Panc1 (cell line): ENCODE data around the gene RHOH. TPM values are rescaled to one million over a fixed set of nuclear protein-coding genes. Genes with fewer than 3 reads are reported as not detected.

Source experiments
- ATAC-seq: fragments of 200-7000 bp; cut with Tn5 transposase; 2 replicates; pipeline ENCODE4 v1.9.1; 2020; ENCODE audit warnings: mild to moderate bottlenecking, moderate library complexity
- BruUV-seq: library from RNA; stranded (reverse); fragments of 400-500 nt; replicated peaks from 2 replicates; lab custom pipeline; 2021; lab: Mats Ljungman, UMichigan
- CTCF ChIA-PET: fragments of 300-600 bp; sonication (Branson Sonifier 250); formaldehyde crosslinking; loops from one replicate; lab custom pipeline; 2022; ENCODE audit warnings: antibody characterized with exemption; lab: Charles Lee
- POLR2A ChIA-PET: fragments of 300-600 bp; sonication (Branson Sonifier 250); formaldehyde crosslinking; loops from one replicate; lab custom pipeline; 2022; ENCODE audit warnings: antibody characterized with exemption; lab: Charles Lee
- DNase-seq: peaks from one replicate; pipeline ENCODE4 v3.0.0-alpha.2; 2010; ENCODE audit warnings: low read depth, low spot score
- H3K27ac ChIP-seq: 2 replicates; pipeline ENCODE4 v1.5.1; 2011; ENCODE audit warnings: mild to moderate bottlenecking, low read length, inconsistent platforms
- H3K27me3 ChIP-seq: fragments of 200-500 bp; sonication (Bioruptor generic); 2 replicates; pipeline ENCODE4 v1.6.0; 2014; ENCODE audit warnings: low read length, inconsistent platforms; ENCODE audit not compliant: control insufficient read depth, insufficient read depth
- H3K36me3 ChIP-seq: fragments of 200-500 bp; sonication (Bioruptor generic); 2 replicates; pipeline ENCODE4 v1.5.1; 2014; ENCODE audit warnings: inconsistent platforms, mild to moderate bottlenecking, low read length, moderate library complexity; ENCODE audit not compliant: control insufficient read depth, insufficient read depth
- H3K4me1 ChIP-seq: 2 replicates; pipeline ENCODE4 v1.5.1; 2011; ENCODE audit warnings: inconsistent platforms, mild to moderate bottlenecking, low read length, moderate library complexity; ENCODE audit not compliant: control insufficient read depth, insufficient read depth
- H3K4me3 ChIP-seq, 2 experiments: 2 replicates each; pipeline ENCODE4 v1.5.1; 2011 to 2012; ENCODE audit warnings: low read depth in 2 of 2, low read length in 2 of 2, mild to moderate bottlenecking in 2 of 2, inconsistent platforms in 1 of 2, moderate library complexity in 1 of 2
- H3K9me3 ChIP-seq: fragments of 200-500 bp; sonication (Bioruptor generic); 2 replicates; pipeline ENCODE4 v1.5.1; 2014; ENCODE audit warnings: low read depth, mild to moderate bottlenecking, inconsistent platforms, low read length, moderate library complexity; ENCODE audit not compliant: control insufficient read depth, insufficient read depth
- POLR2AphosphoS5 ChIP-seq: IDR thresholded peaks from 2 replicates; pipeline ENCODE4 v1.6.1; 2012; ENCODE audit warnings: mild to moderate bottlenecking, low read depth, low read length, moderate library complexity
- SIN3A ChIP-seq: IDR thresholded peaks from 2 replicates; pipeline ENCODE4 v1.6.1; 2012; ENCODE audit warnings: low read depth, mild to moderate bottlenecking, low read length, moderate library complexity, borderline replicate concordance; ENCODE audit not compliant: insufficient read depth
- TCF7L2 ChIP-seq: IDR thresholded peaks from 2 replicates; pipeline ENCODE4 v1.6.1; 2011; ENCODE audit warnings: mild to moderate bottlenecking, low read depth, low read length, inconsistent platforms
- in situ Hi-C: cut with HindIII; loops from 2 replicates; pipeline ENCODE4 v1.10.0; 2016; ENCODE audit warnings: low sequenced_read_pairs, low pct_unique_long_range_greater_than_20kb
- intact Hi-C: fragments of 100-400 bp; cut with micrococcal nuclease; formaldehyde crosslinking; loops from one replicate; pipeline ENCODE4 v1.10.0; 2022; ENCODE audit not compliant: unreplicated experiment
- total RNA-seq: library from RNA; stranded (reverse); gene quantifications from one replicate; pipeline ENCODE4 v1.2.1, GENCODE V29; 2021; ENCODE audit not compliant: unreplicated experiment
- TF ChIP-seq, protein P1 (sequence below), 2 experiments: IDR thresholded peaks; 2 replicates each; pipeline ENCODE4 v1.6.1; 2011 to 2012; ENCODE audit warnings: low read depth in 2 of 2, control low read depth in 1 of 2, low read length in 1 of 2, mild to moderate bottlenecking in 1 of 2, moderate library complexity in 1 of 2; ENCODE audit not compliant: insufficient read depth in 1 of 2
- TF ChIP-seq, protein P2 (sequence below): fragments of 450-650 bp; IDR thresholded peaks from 2 replicates; pipeline ENCODE4 v1.5.1; 2017; ENCODE audit warnings: mild to moderate bottlenecking

The RHOH gene
- total RNA-seq, 1 experiment from 2014 or later = 1.2 TPM

DNA sequence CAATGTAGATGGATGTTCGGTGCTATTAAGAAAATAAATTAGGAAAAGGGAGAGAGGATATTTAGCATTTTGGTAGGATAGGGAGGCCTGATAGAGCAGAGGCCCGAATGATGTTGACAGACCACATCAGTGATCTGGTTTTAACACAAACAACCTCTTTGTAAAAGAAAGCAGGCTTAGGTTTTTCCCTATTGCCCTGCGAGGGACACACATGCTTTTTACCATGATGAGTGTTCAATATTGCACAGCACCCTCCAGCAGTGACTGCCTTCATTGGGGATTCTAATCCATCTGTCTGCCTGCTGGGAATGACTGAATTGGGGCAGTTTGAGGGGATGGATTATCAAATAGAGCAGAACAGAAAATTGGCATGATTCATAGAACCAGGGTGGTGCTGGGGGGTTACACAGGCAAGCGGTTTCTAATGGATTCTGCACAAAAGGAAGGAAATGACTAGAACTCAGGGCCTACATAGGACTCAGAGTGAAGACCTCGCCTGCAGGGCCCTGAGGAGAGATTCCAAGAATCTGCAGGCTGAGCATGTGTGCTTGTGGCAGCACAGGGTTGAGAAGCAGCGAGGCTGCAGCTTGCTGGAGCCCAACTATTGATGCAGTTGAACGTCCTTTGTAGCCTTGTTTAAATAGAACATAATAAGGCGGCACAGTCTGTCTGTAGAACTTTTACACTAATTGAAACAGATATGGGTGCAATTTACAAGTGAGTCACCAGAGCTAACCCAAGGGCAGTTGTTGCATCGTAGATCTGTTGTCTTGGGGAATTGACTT is 58.0 kb downstream of the RHOH start:
- H3K4me1 ChIP-seq = peaks cover 32% of the 10 kb centered on the region
- intact Hi-C loops = loop anchor here (10.0 kb wide), 1 partner anchor 80 kb away; no protein-coding TSS in a partner anchor

DNA sequence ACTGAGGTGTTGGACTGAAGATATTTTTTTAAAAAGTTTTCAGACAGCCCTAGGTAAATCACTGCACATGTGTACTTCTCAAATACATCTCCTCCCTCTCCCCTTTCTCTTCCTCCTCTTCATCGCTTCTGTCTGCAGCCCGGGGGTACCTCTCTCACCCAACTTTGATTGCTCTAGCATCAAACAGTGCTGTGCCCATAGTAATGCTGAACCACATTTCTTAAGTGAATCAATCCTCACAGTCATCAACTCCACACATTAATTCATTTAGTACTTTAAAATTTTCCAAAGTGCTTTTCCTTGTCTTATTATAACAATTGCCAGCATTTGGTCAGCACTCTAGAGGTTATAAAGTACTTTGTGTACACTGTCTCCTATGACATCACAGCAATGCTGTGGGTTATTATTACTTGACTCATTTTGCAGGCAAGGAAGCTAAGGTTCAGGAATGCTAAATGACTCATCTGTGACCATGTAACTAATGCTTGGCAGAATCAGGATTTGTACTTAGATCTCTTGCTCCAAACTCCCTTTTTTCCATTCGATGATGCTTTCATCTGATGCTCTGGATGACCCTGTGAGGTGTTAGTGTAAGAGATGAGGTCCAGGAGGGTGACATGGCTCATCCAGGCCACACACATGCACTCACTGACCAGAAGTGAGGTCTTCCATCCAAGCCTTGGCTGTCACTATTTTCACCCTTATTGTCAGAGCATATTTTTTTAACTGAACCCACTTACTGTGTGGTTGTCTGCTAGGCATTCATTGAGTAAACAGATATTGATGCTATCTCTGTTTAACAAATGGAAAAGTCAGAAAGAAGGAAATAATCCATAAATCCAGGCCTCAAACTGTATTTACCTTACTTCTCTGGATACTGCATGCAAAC is 58.8 kb downstream of the RHOH start:
- Histone ChIP-seq H3K4me3 (peak overlapping the region in 1 of 2 experiments; percentile 19; a peak in 1 of 4 replicates), H3K4me1 (peaks cover 32% of the 10 kb centered on the region), H3K27ac (peak overlapping the region; percentile 93), H3K27me3 (no peaks in the 10 kb centered on the region), H3K9me3 (peaks cover 3% of the 10 kb centered on the region; the same call in 1 of the 2 replicates), H3K36me3 (no peaks in the 10 kb centered on the region)
- ATAC-seq (peak; percentile 91), DNase-seq (peak; percentile 79)
- CTCF ChIA-PET = no interaction called here
- TF ChIP-seq, protein P1, sequence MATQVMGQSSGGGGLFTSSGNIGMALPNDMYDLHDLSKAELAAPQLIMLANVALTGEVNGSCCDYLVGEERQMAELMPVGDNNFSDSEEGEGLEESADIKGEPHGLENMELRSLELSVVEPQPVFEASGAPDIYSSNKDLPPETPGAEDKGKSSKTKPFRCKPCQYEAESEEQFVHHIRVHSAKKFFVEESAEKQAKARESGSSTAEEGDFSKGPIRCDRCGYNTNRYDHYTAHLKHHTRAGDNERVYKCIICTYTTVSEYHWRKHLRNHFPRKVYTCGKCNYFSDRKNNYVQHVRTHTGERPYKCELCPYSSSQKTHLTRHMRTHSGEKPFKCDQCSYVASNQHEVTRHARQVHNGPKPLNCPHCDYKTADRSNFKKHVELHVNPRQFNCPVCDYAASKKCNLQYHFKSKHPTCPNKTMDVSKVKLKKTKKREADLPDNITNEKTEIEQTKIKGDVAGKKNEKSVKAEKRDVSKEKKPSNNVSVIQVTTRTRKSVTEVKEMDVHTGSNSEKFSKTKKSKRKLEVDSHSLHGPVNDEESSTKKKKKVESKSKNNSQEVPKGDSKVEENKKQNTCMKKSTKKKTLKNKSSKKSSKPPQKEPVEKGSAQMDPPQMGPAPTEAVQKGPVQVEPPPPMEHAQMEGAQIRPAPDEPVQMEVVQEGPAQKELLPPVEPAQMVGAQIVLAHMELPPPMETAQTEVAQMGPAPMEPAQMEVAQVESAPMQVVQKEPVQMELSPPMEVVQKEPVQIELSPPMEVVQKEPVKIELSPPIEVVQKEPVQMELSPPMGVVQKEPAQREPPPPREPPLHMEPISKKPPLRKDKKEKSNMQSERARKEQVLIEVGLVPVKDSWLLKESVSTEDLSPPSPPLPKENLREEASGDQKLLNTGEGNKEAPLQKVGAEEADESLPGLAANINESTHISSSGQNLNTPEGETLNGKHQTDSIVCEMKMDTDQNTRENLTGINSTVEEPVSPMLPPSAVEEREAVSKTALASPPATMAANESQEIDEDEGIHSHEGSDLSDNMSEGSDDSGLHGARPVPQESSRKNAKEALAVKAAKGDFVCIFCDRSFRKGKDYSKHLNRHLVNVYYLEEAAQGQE (IDR thresholded peaks at IDR 0.05; ENCODE audit: insufficient read depth in 1 of 2, low read depth in 2 of 2, low read length in 1 of 2) = no peak
- TF ChIP-seq TCF7L2 = peak; percentile 61
- in situ Hi-C loops = no loop called here
- intact Hi-C loops = loop anchor here (10.0 kb wide), 1 partner anchor 81 kb away; no protein-coding TSS in a partner anchor
- no TSS peak for BruUV-seq
- POLR2A ChIA-PET = interaction anchor here (0.6 kb wide), 1 partner anchor 54 kb away, joined by 8 read pairs; no protein-coding TSS in a partner anchor

More for the DNA sequence above, 58.0 kb downstream of the RHOH start:
- Histone ChIP-seq H3K27me3 (no peaks in the 10 kb centered on the region), H3K36me3 (no peaks in the 10 kb centered on the region), H3K4me3 (no peak overlapping the region), H3K9me3 (peaks cover 3% of the 10 kb centered on the region; the same call in 1 of the 2 replicates), H3K27ac (peak overlapping the region; percentile 93)
- no peak for DNase-seq
- in situ Hi-C loops = no loop called here
- ATAC-seq = peak; percentile 77
- BruUV-seq = no TSS peak
- POLR2A ChIA-PET = no interaction called here
- TF ChIP-seq, protein P1 (IDR thresholded peaks at IDR 0.05; ENCODE audit: insufficient read depth in 1 of 2, low read depth in 2 of 2, low read length in 1 of 2) = no peak
- peak; percentile 85 for TF ChIP-seq TCF7L2
- no peak for TF ChIP-seq SIN3A
- TF ChIP-seq, protein P2, sequence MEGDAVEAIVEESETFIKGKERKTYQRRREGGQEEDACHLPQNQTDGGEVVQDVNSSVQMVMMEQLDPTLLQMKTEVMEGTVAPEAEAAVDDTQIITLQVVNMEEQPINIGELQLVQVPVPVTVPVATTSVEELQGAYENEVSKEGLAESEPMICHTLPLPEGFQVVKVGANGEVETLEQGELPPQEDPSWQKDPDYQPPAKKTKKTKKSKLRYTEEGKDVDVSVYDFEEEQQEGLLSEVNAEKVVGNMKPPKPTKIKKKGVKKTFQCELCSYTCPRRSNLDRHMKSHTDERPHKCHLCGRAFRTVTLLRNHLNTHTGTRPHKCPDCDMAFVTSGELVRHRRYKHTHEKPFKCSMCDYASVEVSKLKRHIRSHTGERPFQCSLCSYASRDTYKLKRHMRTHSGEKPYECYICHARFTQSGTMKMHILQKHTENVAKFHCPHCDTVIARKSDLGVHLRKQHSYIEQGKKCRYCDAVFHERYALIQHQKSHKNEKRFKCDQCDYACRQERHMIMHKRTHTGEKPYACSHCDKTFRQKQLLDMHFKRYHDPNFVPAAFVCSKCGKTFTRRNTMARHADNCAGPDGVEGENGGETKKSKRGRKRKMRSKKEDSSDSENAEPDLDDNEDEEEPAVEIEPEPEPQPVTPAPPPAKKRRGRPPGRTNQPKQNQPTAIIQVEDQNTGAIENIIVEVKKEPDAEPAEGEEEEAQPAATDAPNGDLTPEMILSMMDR = no peak
- no peak for TF ChIP-seq POLR2AphosphoS5
- CTCF ChIA-PET = no interaction called here
